ENCODE data around the gene MUS81. TPM values are rescaled to one million over a fixed set of nuclear protein-coding genes. Genes with fewer than 3 reads are reported as not detected.
A peak's percentile ranks its signal among the peaks of the same experiment; 100 is the strongest.

Gene MUS81
- total and polyA plus RNA-seq, 7 experiments from 2014 or later, result 18.3 to 117 (median 68.8) TPM

DNA sequence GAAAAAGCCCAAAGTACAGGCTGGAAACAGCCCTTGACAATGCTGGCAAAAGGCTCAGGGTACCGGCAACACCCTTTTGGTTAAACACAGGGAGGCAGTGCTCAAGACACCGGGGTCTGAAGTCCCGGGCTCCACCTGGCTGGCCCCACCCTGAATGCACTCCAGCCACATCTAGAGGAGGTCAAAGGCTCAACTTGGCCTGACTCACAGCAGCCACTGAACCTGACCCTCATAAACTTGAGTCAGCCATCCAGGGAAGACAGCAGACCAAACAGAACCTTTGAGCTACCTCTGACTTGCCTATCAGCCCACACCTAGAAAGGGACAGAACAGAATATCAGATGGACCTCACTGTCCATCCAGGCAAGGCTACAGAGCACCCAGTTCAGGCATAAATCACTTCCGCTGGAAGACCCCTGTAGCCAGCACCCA lies 6.1 kb upstream of the MUS81 start:
- peaks cover 27 to 66% (median 35%) of the 10 kb centered on the region in 3 experiments for H3K36me3 ChIP-seq (ENCODE audit: control insufficient read depth in 2 of 3, insufficient read depth in 3 of 3, low read length in 3 of 3)
- H3K9me3 ChIP-seq (ENCODE audit: control insufficient read depth in 2 of 3, low read length in 3 of 3), result peaks cover 0 to 8% (median 0%) of the 10 kb centered on the region in 3 experiments
- Mint-ChIP-seq H3K4me1 (peaks cover 33 to 50% (median 45%) of the 10 kb centered on the region in 7 donors), H3K27ac (peak overlapping the region in 8 of 9 donors; percentile 35 to 82 (median 48)), H3K9me3 (peaks cover 0 to 11% (median 0%) of the 10 kb centered on the region in 11 donors), H3K27me3 (no peaks in the 10 kb centered on the region), H3K4me3 (peak overlapping the region; percentile 26 to 100 (median 50)), H3K36me3 (peaks cover 7 to 57% (median 37%) of the 10 kb centered on the region in 5 donors)
- intact Hi-C loops (cut with micrococcal nuclease), result loop anchor here in 1 of 2 donors (10.0 kb wide), 1 partner anchor 309 kb away; no protein-coding TSS in a partner anchor
- ATAC-seq (no peak), DNase-seq (no peak)
- POLR2A ChIA-PET, result interaction anchor here (0.6 kb wide), 2 partner anchors 32 to 52 kb away, joined by 3 read pairs; no protein-coding TSS in a partner anchor
- no peak overlapping the region for H3K27ac ChIP-seq (ENCODE audit: low read depth, low read length)
- peaks cover 24 to 32% of the 10 kb centered on the region in 2 donors for H3K4me1 ChIP-seq (ENCODE audit: control insufficient read depth in 2 of 2, insufficient read depth in 2 of 2, low read length in 2 of 2)
- no peak overlapping the region for H3K4me3 ChIP-seq (ENCODE audit: low read length)
- CTCF ChIA-PET, result interaction anchor here (1.2 kb wide), 1 partner anchor 30 kb away, joined by 4 read pairs; no protein-coding TSS in a partner anchor
- no peaks in the 10 kb centered on the region for H3K27me3 ChIP-seq (ENCODE audit: control insufficient read depth in 2 of 2, insufficient read depth in 2 of 2, low read length in 2 of 2)

DNA sequence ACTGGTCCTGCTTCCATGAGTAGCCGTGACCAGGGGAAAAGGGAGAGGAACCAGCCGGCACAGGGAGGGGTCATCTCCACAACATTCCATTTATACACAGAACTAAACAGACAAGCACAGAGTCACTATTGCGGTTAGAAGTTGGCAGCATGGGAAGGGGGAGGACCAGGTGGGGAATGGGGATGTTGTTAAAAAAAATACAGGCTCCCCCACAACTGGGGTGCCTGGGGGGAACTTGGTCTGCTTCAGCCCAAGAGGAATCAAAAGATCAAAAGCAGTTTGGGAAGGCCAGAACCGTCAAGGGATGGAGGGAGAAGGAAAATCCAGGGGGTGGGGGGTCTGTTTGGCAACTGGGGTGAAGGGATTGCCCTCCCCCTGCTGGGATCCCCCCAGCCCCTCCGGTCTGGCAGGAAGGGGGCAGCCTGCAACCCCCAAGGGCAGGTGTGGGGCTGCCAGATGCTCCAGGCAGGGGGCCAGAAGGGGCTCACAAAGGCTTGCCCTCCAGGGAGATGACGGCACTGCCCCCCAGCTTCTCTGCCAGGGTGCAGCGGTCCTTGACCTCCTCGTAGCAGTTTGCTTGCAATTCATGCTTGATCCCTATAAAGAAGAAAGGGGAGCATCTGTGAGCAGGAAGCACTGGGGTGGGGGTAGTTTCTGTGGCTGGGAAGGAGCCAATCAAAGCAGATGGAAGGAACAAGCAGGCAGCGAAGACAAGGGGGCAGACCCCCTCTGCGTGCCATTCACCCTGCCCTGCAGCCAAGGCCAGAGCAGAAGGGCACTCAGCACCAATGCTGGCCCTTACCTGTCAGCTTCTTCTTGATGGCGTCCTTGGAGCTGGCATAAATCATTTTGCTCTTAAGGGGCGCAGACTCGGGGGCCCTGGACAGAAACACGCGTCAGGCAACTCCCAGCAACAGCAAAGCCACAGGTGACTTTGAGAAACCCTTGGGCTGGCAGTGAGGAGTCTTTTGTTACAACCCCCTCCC lies 5.1 kb upstream of the MUS81 start:
- intact Hi-C loops (cut with micrococcal nuclease), result loop anchor here (5.0 to 10.0 kb wide), 2 partner anchors 310 to 1538 kb away; partner anchors contain the start of genes PRDX5 (in 1 of the 2) and TRMT112 (in 1 of the 2)
- no peak for ATAC-seq
- H3K27ac Mint-ChIP-seq, result peak overlapping the region in 8 of 9 donors; percentile 18 to 97 (median 90)
- Histone ChIP-seq H3K4me1 (ENCODE audit: control insufficient read depth in 2 of 2, insufficient read depth in 2 of 2, low read length in 2 of 2) (peaks cover 24 to 32% of the 10 kb centered on the region in 2 donors), H3K36me3 (ENCODE audit: control insufficient read depth in 2 of 3, insufficient read depth in 3 of 3, low read length in 3 of 3) (peaks cover 27 to 66% (median 35%) of the 10 kb centered on the region in 3 experiments), H3K27me3 (ENCODE audit: control insufficient read depth in 2 of 2, insufficient read depth in 2 of 2, low read length in 2 of 2) (no peaks in the 10 kb centered on the region), H3K4me3 (ENCODE audit: low read length) (no peak overlapping the region), H3K27ac (ENCODE audit: low read depth, low read length) (peak overlapping the region; percentile 74), H3K9me3 (ENCODE audit: control insufficient read depth in 2 of 3, low read length in 3 of 3) (peaks cover 0 to 8% (median 0%) of the 10 kb centered on the region in 3 experiments)
- H3K9me3 Mint-ChIP-seq, result peaks cover 0 to 11% (median 0%) of the 10 kb centered on the region in 11 donors
- peak overlapping the region; percentile 87 to 100 (median 93) for H3K4me3 Mint-ChIP-seq
- POLR2A ChIA-PET, result interaction anchor here (0.7 to 2.8 kb wide), 2 partner anchors 22 to 157 kb away, joined by 3 to 15 read pairs; partner anchors contain the start of genes CST6 and SNX32
- CTCF ChIA-PET, result no interaction called here
- no peak for DNase-seq
- H3K27me3 Mint-ChIP-seq, result no peaks in the 10 kb centered on the region
- H3K4me1 Mint-ChIP-seq, result peaks cover 38 to 56% (median 48%) of the 10 kb centered on the region in 7 donors
- H3K36me3 Mint-ChIP-seq, result peaks cover 8 to 60% (median 37%) of the 10 kb centered on the region in 5 donors

DNA sequence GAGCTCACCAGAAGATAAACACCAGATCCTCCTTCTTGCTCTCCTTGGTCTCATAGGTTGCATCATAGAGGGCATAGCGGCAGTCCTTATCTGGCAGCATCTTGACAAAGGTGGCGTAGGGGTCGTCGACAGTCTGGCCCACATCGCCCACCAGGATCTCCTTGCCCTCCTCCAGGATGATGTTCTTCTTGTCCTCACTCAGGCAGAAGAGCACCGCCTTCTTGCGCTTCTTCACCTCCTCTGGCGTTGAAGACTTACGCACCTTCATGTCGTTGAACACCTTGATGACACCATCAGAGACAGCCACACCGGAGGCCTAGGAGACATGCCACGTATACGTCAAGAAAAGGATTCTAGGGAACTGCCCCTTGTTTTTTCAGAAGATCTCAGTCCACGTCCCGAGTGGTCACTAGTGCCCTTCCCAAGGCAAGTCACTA lies 4.3 kb upstream of the MUS81 start:
- DNase-seq (no peak), ATAC-seq (no peak)
- peak overlapping the region; percentile 98 for H3K4me3 ChIP-seq (ENCODE audit: low read length)
- no peaks in the 10 kb centered on the region for H3K27me3 Mint-ChIP-seq
- peak overlapping the region; percentile 72 to 97 (median 92) for H3K27ac Mint-ChIP-seq
- H3K4me1 Mint-ChIP-seq, result peaks cover 42 to 62% (median 50%) of the 10 kb centered on the region in 7 donors
- peaks cover 10 to 58% (median 37%) of the 10 kb centered on the region in 5 donors for H3K36me3 Mint-ChIP-seq
- H3K27ac ChIP-seq (ENCODE audit: low read depth, low read length), result peak overlapping the region; percentile 74
- intact Hi-C loops (cut with micrococcal nuclease), result loop anchor here (5.0 to 10.0 kb wide), 2 partner anchors 311 to 1539 kb away; partner anchors contain the start of genes PRDX5 (in 1 of the 2) and TRMT112 (in 1 of the 2)
- H3K27me3 ChIP-seq (ENCODE audit: control insufficient read depth in 2 of 2, insufficient read depth in 2 of 2, low read length in 2 of 2), result no peaks in the 10 kb centered on the region
- H3K9me3 ChIP-seq (ENCODE audit: control insufficient read depth in 2 of 3, low read length in 3 of 3), result peaks cover 0 to 8% (median 0%) of the 10 kb centered on the region in 3 experiments
- peaks cover 25 to 32% of the 10 kb centered on the region in 2 donors for H3K4me1 ChIP-seq (ENCODE audit: control insufficient read depth in 2 of 2, insufficient read depth in 2 of 2, low read length in 2 of 2)
- POLR2A ChIA-PET, result interaction anchor here (1.4 to 7.3 kb wide), 3 partner anchors 18 to 62 kb away, joined by 7 to 63 read pairs (median 15); partner anchors contain the start of genes C11orf68 and SNX32
- peaks cover 27 to 69% (median 35%) of the 10 kb centered on the region in 3 experiments for H3K36me3 ChIP-seq (ENCODE audit: control insufficient read depth in 2 of 3, insufficient read depth in 3 of 3, low read length in 3 of 3)
- peaks cover 0 to 11% (median 0%) of the 10 kb centered on the region in 11 donors for H3K9me3 Mint-ChIP-seq
- peak overlapping the region; percentile 87 to 100 (median 93) for H3K4me3 Mint-ChIP-seq
- CTCF ChIA-PET, result no interaction called here

DNA sequence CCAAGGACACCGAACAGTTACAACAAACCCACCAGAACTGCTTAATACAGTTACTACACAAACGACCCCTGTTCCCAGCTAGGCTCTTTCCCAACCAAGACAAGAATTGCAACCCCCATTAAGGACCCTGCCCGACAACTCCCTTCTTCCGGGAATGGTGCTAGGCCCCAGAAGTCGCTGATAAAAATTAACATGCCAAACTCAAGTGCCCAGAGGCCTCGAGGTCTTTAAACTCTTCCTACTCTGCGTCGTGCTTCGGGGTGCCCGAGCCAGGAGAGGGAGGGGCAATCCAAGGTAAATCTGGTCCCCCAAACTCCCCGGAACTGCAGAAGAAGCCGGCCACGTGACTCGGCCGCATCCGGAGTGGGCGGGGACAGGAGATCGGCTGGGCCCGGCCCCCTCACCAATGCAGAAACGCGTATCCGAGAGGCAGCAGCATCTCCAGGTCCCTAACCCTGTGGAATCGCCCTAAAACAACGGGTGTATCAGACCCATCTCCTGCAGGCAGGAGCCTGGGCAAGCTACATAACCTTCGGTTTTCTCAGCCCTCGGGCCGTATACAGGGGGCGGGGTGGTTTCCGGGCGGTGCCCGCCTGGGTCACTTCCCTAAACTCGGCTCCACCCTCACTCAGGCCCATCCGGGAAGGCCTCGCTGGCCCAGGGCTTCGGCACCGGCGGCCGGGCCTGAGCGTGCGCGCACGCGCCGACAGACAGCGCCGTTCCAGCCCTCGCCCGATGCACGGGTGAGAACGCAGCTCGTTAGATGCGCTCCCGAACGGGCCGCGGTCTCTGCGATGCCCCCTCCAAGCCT lies 3.3 kb upstream of the MUS81 start:
- ChIA-PET CTCF (interaction anchor here (0.9 to 8.3 kb wide), 2 partner anchors 31 to 100 kb away, joined by 3 to 159 read pairs; partner anchors contain the start of genes CCDC85B and FIBP), POLR2A (interaction anchor here (0.6 to 12.9 kb wide), 10 partner anchors 8 to 359 kb away, joined by 3 to 316 read pairs (median 11); partner anchors contain the start of genes C11orf68, CCDC85B, CTSW and FIBP)
- H3K4me3 ChIP-seq (ENCODE audit: low read length), result peak overlapping the region; percentile 98
- H3K4me1 Mint-ChIP-seq, result peaks cover 43 to 70% (median 57%) of the 10 kb centered on the region in 7 donors
- H3K27ac Mint-ChIP-seq, result peak overlapping the region; percentile 72 to 97 (median 92)
- peak; percentile 64 to 85 (median 83) for DNase-seq
- no peaks in the 10 kb centered on the region for H3K9me3 ChIP-seq (ENCODE audit: control insufficient read depth in 2 of 3, low read length in 3 of 3)
- intact Hi-C loops (cut with micrococcal nuclease), result loop anchor here (5.0 to 10.0 kb wide), 2 partner anchors 312 to 1540 kb away; partner anchors contain the start of genes PRDX5 (in 1 of the 2) and TRMT112 (in 1 of the 2)
- H3K4me1 ChIP-seq (ENCODE audit: control insufficient read depth in 2 of 2, insufficient read depth in 2 of 2, low read length in 2 of 2), result peaks cover 35 to 42% of the 10 kb centered on the region in 2 donors
- peak overlapping the region; percentile 74 for H3K27ac ChIP-seq (ENCODE audit: low read depth, low read length)
- H3K36me3 ChIP-seq (ENCODE audit: control insufficient read depth in 2 of 3, insufficient read depth in 3 of 3, low read length in 3 of 3), result peaks cover 27 to 61% (median 31%) of the 10 kb centered on the region in 3 experiments
- H3K27me3 ChIP-seq (ENCODE audit: control insufficient read depth in 2 of 2, insufficient read depth in 2 of 2, low read length in 2 of 2), result no peaks in the 10 kb centered on the region
- H3K36me3 Mint-ChIP-seq, result peaks cover 10 to 49% (median 32%) of the 10 kb centered on the region in 5 donors
- no peaks in the 10 kb centered on the region for H3K27me3 Mint-ChIP-seq
- ATAC-seq, result peak; percentile 21
- peak overlapping the region; percentile 87 to 100 (median 93) for H3K4me3 Mint-ChIP-seq
- peaks cover 0 to 11% (median 0%) of the 10 kb centered on the region in 11 donors for H3K9me3 Mint-ChIP-seq

DNA sequence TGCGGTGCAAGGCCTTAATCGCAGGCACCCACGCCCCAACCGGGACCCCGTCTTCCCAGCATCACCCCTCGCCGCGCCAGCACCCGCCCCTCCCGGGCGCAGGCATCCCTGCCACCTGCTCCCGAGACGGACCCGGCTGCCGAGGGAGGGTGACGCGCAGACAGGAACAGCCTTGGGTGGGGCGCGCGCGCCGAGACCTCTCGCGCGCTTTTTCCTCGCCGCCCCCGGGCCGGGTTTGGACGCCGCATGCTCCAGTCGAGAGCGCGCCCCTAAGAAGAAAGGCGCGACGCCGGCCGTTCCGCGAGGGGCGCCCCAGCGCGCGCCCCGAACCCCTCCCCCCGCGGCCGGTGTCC lies 2.8 kb upstream of the MUS81 start:
- ATAC-seq (peak; percentile 4), DNase-seq (peak in 8 of 9 donors; percentile 55 to 79 (median 67))
- peaks cover 42 to 70% (median 56%) of the 10 kb centered on the region in 7 donors for H3K4me1 Mint-ChIP-seq
- H3K27me3 Mint-ChIP-seq, result no peaks in the 10 kb centered on the region
- peak overlapping the region in 4 of 9 donors; percentile 67 to 97 (median 84) for H3K27ac Mint-ChIP-seq
- no peaks in the 10 kb centered on the region for H3K27me3 ChIP-seq (ENCODE audit: control insufficient read depth in 2 of 2, insufficient read depth in 2 of 2, low read length in 2 of 2)
- POLR2A ChIA-PET, result interaction anchor here (0.6 to 12.9 kb wide), 21 partner anchors 9 to 1622 kb away, joined by 3 to 316 read pairs (median 5); partner anchors contain the start of genes C11orf68, CCDC85B, CTSW and EFEMP2
- H3K4me1 ChIP-seq (ENCODE audit: control insufficient read depth in 2 of 2, insufficient read depth in 2 of 2, low read length in 2 of 2), result peaks cover 39 to 43% of the 10 kb centered on the region in 2 donors
- peaks cover 12 to 44% (median 27%) of the 10 kb centered on the region in 5 donors for H3K36me3 Mint-ChIP-seq
- CTCF ChIA-PET, result interaction anchor here (0.9 to 8.3 kb wide), 3 partner anchors 31 to 188 kb away, joined by 3 to 159 read pairs (median 3); partner anchors contain the start of genes CCDC85B and FIBP
- intact Hi-C loops (cut with micrococcal nuclease), result loop anchor here (5.0 to 10.0 kb wide), 2 partner anchors 313 to 1540 kb away; partner anchors contain the start of genes PRDX5 (in 1 of the 2) and TRMT112 (in 1 of the 2)
- peaks cover 28 to 61% (median 33%) of the 10 kb centered on the region in 3 experiments for H3K36me3 ChIP-seq (ENCODE audit: control insufficient read depth in 2 of 3, insufficient read depth in 3 of 3, low read length in 3 of 3)
- H3K27ac ChIP-seq (ENCODE audit: low read depth, low read length), result peak overlapping the region; percentile 74
- no peaks in the 10 kb centered on the region for H3K9me3 ChIP-seq (ENCODE audit: control insufficient read depth in 2 of 3, low read length in 3 of 3)
- H3K4me3 Mint-ChIP-seq, result peak overlapping the region; percentile 87 to 100 (median 93)
- peaks cover 0 to 9% (median 0%) of the 10 kb centered on the region in 11 donors for H3K9me3 Mint-ChIP-seq
- H3K4me3 ChIP-seq (ENCODE audit: low read length), result peak overlapping the region; percentile 98
